NCI-H2196 treated with DMSO at 0.1 percent for 48 hours (cell line): ENCODE data around the gene NOP53.
"Not testable (repeated sequence)": the region's sequence is repeated elsewhere in the genome, so short reads cannot be mapped to it uniquely, and the experiment has no call there.

Source experiments
- DNase-seq: peaks from one replicate; lab custom pipeline; 2025; ENCODE audit not compliant: unreplicated experiment; lab: John Stamatoyannopoulos, UW

The NOP53 gene

GRCh38 chr19:47804451-47804850 lies 59.1 kb downstream of the NOP53 start, which contains the start of gene TPRX1:
Gene TPRX1, minus strand, starts transcription at chr19:47804551. Its CDS starts 12 bp downstream, at chr19:47804539.
- not testable (repeated sequence) for DNase-seq

- no peak for DNase-seq
Measured at GRCh38 chr19:47805313-47805712, 60.0 kb downstream of the NOP53 start.

GRCh38 chr19:47806435-47806834 lies 61.1 kb downstream of the NOP53 start:
- no peak for DNase-seq
